Spleen (tissue), 11 donors: Measurements from ENCODE around the gene SLC45A1. TPM values are rescaled to one million over a fixed set of nuclear protein-coding genes. Genes with fewer than 3 reads are reported as not detected.

Source experiments
- DNase-seq: peaks from one replicate; pipeline ENCODE4 v3.0.0-alpha.2; 2020
- H3K27ac ChIP-seq, 8 donors: fragments of 200-600 bp; sonication (generic) in 7 of 8; 1 replicate in 4 of 8; 2 replicates in 4 of 8; pipeline versions ENCODE4 v1.5.0 to v1.8.0; 2016 to 2021; ENCODE audit warnings: inconsistent platforms in 4 of 8, mild to moderate bottlenecking in 4 of 8, moderate library complexity in 1 of 8
- H3K27me3 ChIP-seq, 7 donors: fragments of 200-600 bp; sonication (generic) in 6 of 7; replicated peaks in 1 of 7; 1 replicate in 4 of 7; 2 replicates in 3 of 7; pipeline versions ENCODE4 v1.5.0 to v1.8.0; 2016 to 2021; ENCODE audit warnings: inconsistent platforms in 3 of 7, mild to moderate bottlenecking in 1 of 7
- H3K36me3 ChIP-seq, 6 donors: fragments of 200-600 bp; sonication (generic) in 5 of 6; 1 replicate in 4 of 6; 2 replicates in 2 of 6; pipeline versions ENCODE4 v1.5.0 to v1.8.0; 2016 to 2021; ENCODE audit warnings: inconsistent platforms in 2 of 6
- H3K4me1 ChIP-seq, 6 donors: fragments of 200-600 bp; sonication (generic) in 5 of 6; 1 replicate in 3 of 6; 2 replicates in 3 of 6; pipeline versions ENCODE4 v1.5.0 to v1.8.0; 2016 to 2021; ENCODE audit warnings: inconsistent platforms in 3 of 6
- H3K4me3 ChIP-seq, 8 donors: fragments of 200-600 bp; sonication (generic) in 7 of 8; 1 replicate in 4 of 8; 2 replicates in 4 of 8; pipeline versions ENCODE4 v1.5.0 to v1.8.0; 2016 to 2021; ENCODE audit warnings: inconsistent platforms in 4 of 8, mild to moderate bottlenecking in 4 of 8, moderate library complexity in 2 of 8
- H3K9me3 ChIP-seq, 8 donors: fragments of 200-600 bp; sonication (generic) in 7 of 8; 1 replicate in 4 of 8; 2 replicates in 4 of 8; pipeline versions ENCODE4 v1.5.0 to v1.8.0; 2016 to 2021; ENCODE audit warnings: inconsistent platforms in 4 of 8
- CTCF ChIP-seq, 11 experiments: fragments of 200-600 bp in 7 of 11; fragments of 450-650 bp in 4 of 11; sonication (generic) in 4 of 11; IDR thresholded peaks in 8 of 11; conservative IDR thresholded peaks in 3 of 11; 1 replicate in 7 of 11; 2 replicates in 4 of 11; pipeline versions ENCODE4 v1.4.0 to v1.8.0; 2016 to 2021; ENCODE audit warnings: antibody characterized with exemption in 11 of 11, inconsistent platforms in 4 of 11, mild to moderate bottlenecking in 1 of 11
- POLR2A ChIP-seq, 3 donors: fragments of 450-650 bp; IDR thresholded peaks; one replicate each; pipeline ENCODE4 v1.5.1; 2017; ENCODE audit warnings: antibody characterized with exemption in 3 of 3, mild to moderate bottlenecking in 1 of 3
- POLR2AphosphoS5 ChIP-seq, 3 donors: sonication (generic); formaldehyde crosslinking; IDR thresholded peaks; one replicate each; pipeline ENCODE4 v1.5.1; 2017; ENCODE audit warnings: antibody characterized with exemption in 3 of 3
- WGBS, 5 donors: extraction: QIAGEN DNeasy Blood & Tissue Kit in 3 of 5; methylation state at CpG; one replicate each; pipeline versions ENCODE4 v1.1.5 to v1.1.7; 2013 to 2018; 5-methylcytosine and 5-hydroxymethylcytosine counted together
- intact Hi-C: fragments of 100-400 bp; cut with DNase I; formaldehyde crosslinking; loops from one replicate; pipeline ENCODE4 v1.15.0; 2023; ENCODE audit warnings: low total_unique reads
- polyA plus RNA-seq, 3 donors: library from polyadenylated mRNA; stranded (reverse); fragments of 200-250 nt; gene quantifications; one replicate each; pipeline ENCODE4 v1.2.1, GENCODE V29; 2013
- total RNA-seq, 7 donors: library from RNA; depleted of rRNA in 3 of 7; stranded (reverse); fragments of >200 nt in 3 of 7; fragmentation: NEBNext Ultra II Directional in 4 of 7; extraction: Animal tissue kit (Norgen Biotek cat#: 25700) in 4 of 7; gene quantifications; one replicate each; pipeline versions ENCODE4 v1.1.0 to v1.2.1, GENCODE V29; 2016 to 2021
- donor health status: healthy with polysubstance abuse.
- donor health status: DM: no; HTN: no; CAD: no; lungs with moderate emphysema.
- donor health status: DM: no; HTN: no; CAD: no.
- donor health status: Bipolar disorder and iron deficiency.
- donor health status: healthy.
- donor health status: DM: no; HTN: no; CAD: no.
- donor health status: DM: yes; HTN: yes; CAD: no.

The SLC45A1 gene
- total and polyA plus RNA-seq, 10 donors: 1.3 to 3.3 (median 2.8) TPM

GRCh38 chr1:8311068-8311718 is 6.7 kb upstream of the SLC45A1 start:
- peaks cover 0 to 9% (median 6%) of the 10 kb centered on the region in 8 donors for H3K9me3 ChIP-seq
- no peak overlapping the region for H3K4me3 ChIP-seq
- no peak overlapping the region for H3K27ac ChIP-seq
- intact Hi-C loops: loop anchor here (10.0 kb wide), 1 partner anchor 296 kb away; no protein-coding TSS in a partner anchor
- 61 to 89% (median 69%) methylated on average over 1 of the region's 1 CpG for WGBS, 5 donors
- H3K27me3 ChIP-seq: peaks cover 0 to 29% (median 8%) of the 10 kb centered on the region in 7 donors
- peaks cover 0 to 18% (median 8%) of the 10 kb centered on the region in 6 donors for H3K4me1 ChIP-seq
- H3K36me3 ChIP-seq: no peaks in the 10 kb centered on the region
- DNase-seq: no peak
- TF ChIP-seq POLR2A (IDR thresholded peaks at IDR 0.05): no peak
- TF ChIP-seq POLR2AphosphoS5 (IDR thresholded peaks at IDR 0.05): no peak
- no peak for TF ChIP-seq CTCF (IDR thresholded peaks at IDR 0.05 in 8 of 11, conservative IDR thresholded peaks at IDR 0.05 in 3 of 11)

- TF ChIP-seq POLR2AphosphoS5 (IDR thresholded peaks at IDR 0.05): no peak
- TF ChIP-seq CTCF (IDR thresholded peaks at IDR 0.05 in 8 of 11, conservative IDR thresholded peaks at IDR 0.05 in 3 of 11): no peak
- no peak for TF ChIP-seq POLR2A (IDR thresholded peaks at IDR 0.05)
- intact Hi-C loops: loop anchor here (10.0 kb wide), 1 partner anchor 298 kb away; no protein-coding TSS in a partner anchor
- Histone ChIP-seq H3K27me3 (peaks cover 0 to 43% (median 13%) of the 10 kb centered on the region in 7 donors), H3K4me1 (peaks cover 0 to 27% (median 13%) of the 10 kb centered on the region in 6 donors), H3K9me3 (peaks cover 0 to 9% (median 6%) of the 10 kb centered on the region in 8 donors), H3K4me3 (no peak overlapping the region), H3K27ac (no peak overlapping the region), H3K36me3 (no peaks in the 10 kb centered on the region)
- no peak for DNase-seq
- 83 to 89% (median 87%) methylated on average over 15 to 17 of the region's 17 CpGs for whole genome bisulfite sequencing, 5 donors
These were observed 5.4 kb upstream of the SLC45A1 start for GRCh38 chr1:8312235-8313218.

GRCh38 chr1:8313231-8313630 is 4.7 kb upstream of the SLC45A1 start:
- Histone ChIP-seq H3K36me3 (no peaks in the 10 kb centered on the region), H3K27me3 (peaks cover 0 to 50% (median 19%) of the 10 kb centered on the region in 7 donors), H3K9me3 (peaks cover 0 to 9% (median 6%) of the 10 kb centered on the region in 8 donors), H3K27ac (no peak overlapping the region), H3K4me1 (peaks cover 2 to 34% (median 20%) of the 10 kb centered on the region in 6 donors), H3K4me3 (no peak overlapping the region)
- intact Hi-C loops: loop anchor here (10.0 kb wide), 1 partner anchor 298 kb away; no protein-coding TSS in a partner anchor
- 79 to 89% (median 84%) methylated on average over 6 of the region's 6 CpGs for WGBS, 5 donors
- TF ChIP-seq POLR2A (IDR thresholded peaks at IDR 0.05): no peak
- no peak for TF ChIP-seq CTCF (IDR thresholded peaks at IDR 0.05 in 8 of 11, conservative IDR thresholded peaks at IDR 0.05 in 3 of 11)
- no peak for TF ChIP-seq POLR2AphosphoS5 (IDR thresholded peaks at IDR 0.05)
- no peak for DNase-seq
